HepG2 (cell line): ENCODE results near the gene HNRNPL. TPM values are rescaled to one million over a fixed set of nuclear protein-coding genes. Genes with fewer than 3 reads are reported as not detected.

Source experiments
- ATAC-seq: fragments of 200-7000 bp; cut with Tn5 transposase; 3 replicates; pipeline ENCODE4 v1.9.1; 2020; ENCODE audit warnings: mild to moderate bottlenecking, moderate library complexity
- BruUV-seq: library from RNA; stranded (reverse); fragments of 400-500 nt; replicated peaks from 2 replicates; lab custom pipeline; 2021; lab: Mats Ljungman, UMichigan
- CTCF ChIA-PET: fragments of 300-600 bp; formaldehyde crosslinking; extraction: SDS; loops from one replicate; lab custom pipeline; 2021; ENCODE audit warnings: low total read pairs, inconsistent platforms, low intra/inter-chr PET ratio; lab: Yijun Ruan, JAX
- POLR2A ChIA-PET: fragments of 350-600 bp; sonication (Branson Sonifier 250); formaldehyde crosslinking; loops from one replicate; lab custom pipeline; 2020; ENCODE audit warnings: antibody characterized with exemption, inconsistent platforms; lab: Yijun Ruan, JAX
- DNase-seq: peaks from one replicate; pipeline ENCODE4 v3.0.0-alpha.2; 2015; ENCODE audit warnings: low spot score
- FAIRE-seq: peaks from 3 replicates; lab custom pipeline; 2011; peaks lifted over from hg19 to GRCh38; lab: Jason Lieb, UNC
- H2AFZ ChIP-seq: one replicate; pipeline ENCODE4 v1.6.1; 2011; ENCODE audit warnings: low read length, inconsistent platforms
- H3K27ac ChIP-seq: fragments of 300-600 bp; 3 replicates; pipeline ENCODE4 v1.8.0; 2011; ENCODE audit warnings: mixed run types, mild to moderate bottlenecking, mixed read lengths, low read length, inconsistent platforms; ENCODE audit not compliant: insufficient read depth; ENCODE audit errors: extremely low read length
- H3K27me3 ChIP-seq, 2 experiments: fragments of 200-600 bp in 1 of 2; 2 replicates in 1 of 2; 3 replicates in 1 of 2; pipeline versions ENCODE4 v1.6.0 to v1.8.0; 2011; ENCODE audit warnings: low read length in 2 of 2, mild to moderate bottlenecking in 2 of 2, moderate library complexity in 2 of 2, inconsistent platforms in 1 of 2; ENCODE audit not compliant: insufficient read depth in 2 of 2, control insufficient read depth in 1 of 2
- H3K36me3 ChIP-seq, 2 experiments: fragments of 200-600 bp in 1 of 2; replicated peaks in 1 of 2; 2 replicates in 1 of 2; 3 replicates in 1 of 2; pipeline versions ENCODE4 v1.5.1 to v1.8.0; 2011; ENCODE audit warnings: low read length in 2 of 2, inconsistent platforms in 1 of 2; ENCODE audit not compliant: insufficient read depth in 2 of 2, control insufficient read depth in 1 of 2
- H3K4me1 ChIP-seq: 2 replicates; pipeline ENCODE4 v1.5.1; 2012; ENCODE audit warnings: low read length, inconsistent platforms; ENCODE audit not compliant: insufficient read depth
- H3K4me2 ChIP-seq: 2 replicates; pipeline ENCODE4 v1.6.0; 2011; ENCODE audit warnings: low read depth, low read length, inconsistent platforms
- H3K4me3 ChIP-seq, 3 experiments: fragments of 200-600 bp in 1 of 3; sonication (generic), shearing (Covaris generic) in 1 of 3; replicated peaks in 1 of 3; 2 replicates each; pipeline ENCODE4 v1.5.1; 2011 to 2016; ENCODE audit warnings: low read length in 3 of 3, inconsistent platforms in 2 of 3, low read depth in 2 of 3, mild to moderate bottlenecking in 2 of 3, control low read depth in 1 of 3, mixed read lengths in 1 of 3; ENCODE audit not compliant: insufficient read depth in 1 of 3
- H3K79me2 ChIP-seq: one replicate; pipeline ENCODE4 v1.6.1; 2011; ENCODE audit warnings: low read length, inconsistent platforms; ENCODE audit not compliant: insufficient read depth
- H3K9ac ChIP-seq: 2 replicates; pipeline ENCODE4 v1.6.0; 2011; ENCODE audit warnings: mild to moderate bottlenecking, low read depth, low read length, inconsistent platforms; ENCODE audit not compliant: insufficient read depth
- H3K9me3 ChIP-seq: 2 replicates; pipeline ENCODE4 v1.5.1; 2012; ENCODE audit warnings: mild to moderate bottlenecking, low read length
- H4K20me1 ChIP-seq: 2 replicates; pipeline ENCODE4 v1.6.0; 2011; ENCODE audit warnings: inconsistent platforms, mild to moderate bottlenecking, low read length, moderate library complexity; ENCODE audit not compliant: insufficient read depth
- CBFB ChIP-seq: sonication (generic); formaldehyde crosslinking; IDR thresholded peaks from 2 replicates; pipeline ENCODE4 v1.4.0; 2020; ENCODE audit warnings: missing genetic modification reagents
- DMTF1 ChIP-seq: sonication (generic); formaldehyde crosslinking; IDR thresholded peaks from 2 replicates; pipeline ENCODE4 v1.4.0; 2020; ENCODE audit warnings: mild to moderate bottlenecking, missing genetic modification reagents
- ELF4 ChIP-seq: sonication (generic); formaldehyde crosslinking; IDR thresholded peaks from 2 replicates; pipeline ENCODE4 v1.5.0; 2020; ENCODE audit warnings: missing genetic modification reagents, mild to moderate bottlenecking, moderate library complexity, borderline replicate concordance
- HBP1 ChIP-seq: IDR thresholded peaks from 2 replicates; pipeline ENCODE4 v1.6.1; 2016; ENCODE audit warnings: low read depth, control low read depth
- KLF16 ChIP-seq, 2 experiments: sonication (generic) in 1 of 2; formaldehyde crosslinking in 1 of 2; IDR thresholded peaks; 2 replicates each; pipeline versions ENCODE4 v1.6.1 to v1.8.0; 2016 to 2023; ENCODE audit warnings: missing genetic modification reagents in 2 of 2, missing compliant biosample characterization in 1 of 2
- MEIS2 ChIP-seq: sonication (generic); formaldehyde crosslinking; IDR thresholded peaks from 2 replicates; pipeline ENCODE4 v1.9.0; 2021; ENCODE audit warnings: mild to moderate bottlenecking, missing genetic modification reagents
- MXI1 ChIP-seq: IDR thresholded peaks from 3 replicates; pipeline ENCODE4 v1.6.1; 2012; ENCODE audit warnings: low read depth, low read length, inconsistent platforms, borderline replicate concordance
- PAWR ChIP-seq: sonication (generic); formaldehyde crosslinking; IDR thresholded peaks from 2 replicates; pipeline ENCODE4 v1.4.0; 2020; ENCODE audit warnings: missing genetic modification reagents, mild to moderate bottlenecking, borderline replicate concordance
- POLR2AphosphoS5 ChIP-seq: IDR thresholded peaks from 2 replicates; pipeline ENCODE4 v1.6.1; 2012; ENCODE audit warnings: low read depth, low read length
- RXRB ChIP-seq: IDR thresholded peaks from 2 replicates; pipeline ENCODE4 v1.6.1; 2016; ENCODE audit warnings: borderline replicate concordance, missing genetic modification reagents, missing compliant biosample characterization
- SMYD3 ChIP-seq: sonication (generic); formaldehyde crosslinking; IDR thresholded peaks from 2 replicates; pipeline ENCODE4 v1.8.1; 2023; ENCODE audit warnings: mild to moderate bottlenecking, missing genetic modification reagents
- YY1 ChIP-seq: IDR thresholded peaks from 2 replicates; pipeline ENCODE4 v1.6.1; 2011; ENCODE audit warnings: low read length, low read depth, moderate library complexity, mild to moderate bottlenecking; ENCODE audit not compliant: insufficient read depth, insufficient replicate concordance
- ZFP1 ChIP-seq: IDR thresholded peaks from 2 replicates; pipeline ENCODE4 v1.6.1; 2016
- ZNF703 ChIP-seq: sonication (generic); formaldehyde crosslinking; IDR thresholded peaks from 2 replicates; pipeline ENCODE4 v1.5.1; 2020; ENCODE audit warnings: missing genetic modification reagents, mild to moderate bottlenecking, moderate library complexity, borderline replicate concordance
- ZNF704 ChIP-seq: sonication (generic); formaldehyde crosslinking; IDR thresholded peaks from 2 replicates; pipeline ENCODE4 v1.8.1; 2023; ENCODE audit warnings: mild to moderate bottlenecking, inconsistent platforms, moderate library complexity, missing genetic modification reagents, borderline replicate concordance
- ZNF724P ChIP-seq: sonication (generic); formaldehyde crosslinking; IDR thresholded peaks from 2 replicates; pipeline ENCODE4 v1.8.0; 2022; ENCODE audit warnings: missing genetic modification reagents, borderline replicate concordance
- ZSCAN30 ChIP-seq: sonication (generic); formaldehyde crosslinking; IDR thresholded peaks from 2 replicates; pipeline ENCODE4 v1.5.0; 2020; ENCODE audit warnings: mild to moderate bottlenecking, missing genetic modification reagents
- ZUFSP ChIP-seq: sonication (generic); formaldehyde crosslinking; IDR thresholded peaks from 2 replicates; pipeline ENCODE4 v1.9.0; 2021; ENCODE audit warnings: missing genetic modification reagents, mild to moderate bottlenecking, borderline replicate concordance
- WGBS: methylation state at CpG from one replicate; pipeline ENCODE4 v1.1.6; 2017; ENCODE audit warnings: low lambda C conversion rate; 5-methylcytosine and 5-hydroxymethylcytosine counted together
- in situ Hi-C: cut with HindIII; loops from 2 replicates; pipeline ENCODE4 v1.10.0; 2017; ENCODE audit warnings: low pct_unique_long_range_greater_than_20kb; ENCODE audit not compliant: extremely low pct_ligation_motif_present
- intact Hi-C: fragments of 100-400 bp; cut with micrococcal nuclease; formaldehyde crosslinking; loops from one replicate; pipeline ENCODE4 v1.10.0; 2022; ENCODE audit not compliant: unreplicated experiment
- polyA plus RNA-seq, 8 experiments: library from polyadenylated mRNA; depleted of rRNA in 3 of 8; stranded (reverse) in 7 of 8; unstranded in 1 of 8; fragments of >200 nt; fragmentation: Illumina TruSeq in 4 of 8; extraction: Trizol in 4 of 8; gene quantifications; 2 replicates each; pipeline versions ENCODE4 v1.2.1 to v1.2.3, GENCODE V29; 2011 to 2016; ENCODE audit warnings: low read depth in 4 of 8, missing spikeins in 1 of 8, mixed read lengths in 1 of 8; ENCODE audit not compliant: insufficient read depth in 1 of 8
- total RNA-seq, 5 experiments: library from RNA; depleted of rRNA; stranded (reverse); fragments of >200 nt; fragmentation: Illumina TruSeq; extraction: Trizol; gene quantifications; 2 replicates each; pipeline ENCODE4 v1.2.3, GENCODE V29; 2016; ENCODE audit warnings: low read depth in 1 of 5

Gene HNRNPL
- total and polyA plus RNA-seq, 2 of the 13 experiments (the other 11 are each of a cell fraction or from before 2014, with no cell fraction given): 156 to 278 TPM

GRCh38 chr19:38850436-38850975, 720 bp upstream of the HNRNPL start:
- H3K4me1 ChIP-seq: peaks cover 59% of the 10 kb centered on the region
- intact Hi-C loops (loop anchor here (2.0 kb wide), 2 partner anchors 20 to 48 kb away; partner anchors contain the start of genes ECH1, NFKBIB and SIRT2), in situ Hi-C loops (no loop called here)
- H3K27ac ChIP-seq: peak overlapping the region; percentile 96
- POLR2A ChIA-PET: interaction anchor here (0.9 to 9.1 kb wide), 16 partner anchors 10 to 232 kb away, joined by 3 to 148 read pairs (median 6); partner anchors contain the start of genes ACTN4, ECH1, EIF3K and MRPS12
- no peaks in the 10 kb centered on the region; a peak in 1 of 5 replicates for H3K27me3 ChIP-seq
- peak; percentile 100 for FAIRE-seq
- H3K9me3 ChIP-seq: no peaks in the 10 kb centered on the region
- no peak overlapping the region for H2AFZ ChIP-seq
- H4K20me1 ChIP-seq: peaks cover 33% of the 10 kb centered on the region
- peaks cover 16 to 24% of the 10 kb centered on the region in 2 experiments for H3K36me3 ChIP-seq
- no peak for DNase-seq
- no TSS peak for BruUV-seq
- H3K4me2 ChIP-seq: peak overlapping the region; percentile 88
- peak overlapping the region; percentile 62 to 87 (median 72) for H3K4me3 ChIP-seq
- 2% methylated on average over 21 of the region's 26 CpGs for WGBS
- CTCF ChIA-PET: no interaction called here
- peak; percentile 87 for ATAC-seq
- peak overlapping the region; percentile 78 for H3K9ac ChIP-seq
- H3K79me2 ChIP-seq: peaks cover 45% of the 10 kb centered on the region
- TF ChIP-seq YY1 (peak; percentile 67), ZSCAN30 (no peak), ZNF724P (CRISPR knock-in tag) (no peak), ZUFSP (no peak), ELF4 (CRISPR knock-in tag) (no peak), PAWR (no peak), MXI1 (peak; percentile 79; the same call in 1 of the 3 replicates), ZNF703 (CRISPR knock-in tag) (no peak), POLR2AphosphoS5 (peak; percentile 92), ZNF704 (no peak), MEIS2 (CRISPR knock-in tag) (no peak), KLF16 (CRISPR knock-in tag; IDR thresholded peaks at IDR 0.05) (no peak), HBP1 (no peak), ZFP1 (CRISPR knock-in tag) (no peak), CBFB (CRISPR knock-in tag) (no peak), DMTF1 (CRISPR knock-in tag) (no peak), SMYD3 (CRISPR knock-in tag) (0 out of 2 replicates have a peak, but pooled peaks have one; percentile 14), RXRB (CRISPR knock-in tag) (peak; percentile 13; the same call in 1 of the 2 replicates)
